GM12878 (cell line): ENCODE results near the gene POT1. TPM values are rescaled to one million over a fixed set of nuclear protein-coding genes. Genes with fewer than 3 reads are reported as not detected.

Experiments used
- CHD1 ChIP-seq: IDR thresholded peaks from 2 replicates; pipeline ENCODE4 v1.6.1; 2012; ENCODE audit warnings: low read depth, low read length, improper control_type of control experiment
- CHD4 ChIP-seq: fragments of 200-600 bp; sonication (generic); IDR thresholded peaks from 2 replicates; pipeline ENCODE4 v1.6.1; 2016; ENCODE audit warnings: mild to moderate bottlenecking
- KAT2A ChIP-seq: conservative IDR thresholded peaks from 2 replicates; pipeline ENCODE4 v1.6.1; 2011; ENCODE audit warnings: low read depth, low read length; ENCODE audit not compliant: control insufficient read depth
- PML ChIP-seq: IDR thresholded peaks from 2 replicates; pipeline ENCODE4 v1.6.1; 2012; ENCODE audit warnings: low read length, inconsistent platforms
- SMAD5 ChIP-seq: IDR thresholded peaks from 2 replicates; pipeline ENCODE4 v1.6.1; 2016; ENCODE audit warnings: antibody characterized with exemption, low read depth
- USF2 ChIP-seq: IDR thresholded peaks from 2 replicates; pipeline ENCODE4 v1.6.1; 2011; ENCODE audit warnings: low read depth, low read length, improper control_type of control experiment, borderline replicate concordance
- ZBTB4 ChIP-seq: fragments of 450-650 bp; formaldehyde crosslinking; IDR thresholded peaks from 2 replicates; pipeline ENCODE4 v1.4.0; 2022; ENCODE audit warnings: mild to moderate bottlenecking, moderate library complexity
- polyA plus RNA-seq, 11 experiments: library from polyadenylated mRNA; depleted of rRNA in 4 of 11; unstranded in 6 of 11; stranded (reverse) in 5 of 11; fragments of >200 nt; fragmentation: Nextera tagmentation in 4 of 11; fragmentation: Illumina TruSeq in 1 of 11; extraction: Ambion mirVana in 4 of 11; extraction: Trizol in 1 of 11; gene quantifications; 1 replicate in 1 of 11; 2 replicates in 10 of 11; pipeline versions ENCODE4 v1.2.1 to v1.2.3, GENCODE V29; 2011 to 2016; ENCODE audit warnings: inconsistent platforms in 2 of 11, missing spikeins in 2 of 11, low read depth in 1 of 11
- total RNA-seq, 4 experiments: library from RNA; depleted of rRNA in 3 of 4; stranded (reverse); fragments of >200 nt in 3 of 4; fragmentation: Illumina TruSeq in 1 of 4; extraction: Trizol in 1 of 4; gene quantifications; 2 replicates each; pipeline versions ENCODE4 v1.2.1 to v1.2.3, GENCODE V29; 2013 to 2021
- TF ChIP-seq, protein P1 (sequence below): fragments of 450-650 bp; IDR thresholded peaks from 2 replicates; pipeline ENCODE4 v1.6.1; 2014; ENCODE audit warnings: mild to moderate bottlenecking
- TF ChIP-seq, protein P2 (sequence below): IDR thresholded peaks from 2 replicates; pipeline ENCODE4 v1.6.1; 2011; ENCODE audit warnings: mild to moderate bottlenecking, low read depth, low read length, moderate library complexity; ENCODE audit not compliant: insufficient replicate concordance
- TF ChIP-seq, protein P3 (sequence below): fragments of 450-650 bp; formaldehyde crosslinking; IDR thresholded peaks from 2 replicates; pipeline ENCODE4 v1.5.0; 2022; ENCODE audit warnings: mild to moderate bottlenecking, missing genetic modification characterization

POT1 gene
- total and polyA plus RNA-seq, 10 of the 15 experiments (the other 5 are each of a cell fraction or from before 2014, with no cell fraction given), result 16.3 to 87.0 (median 33.9) TPM

- TF ChIP-seq USF2, result no peak
- TF ChIP-seq PML, result no peak
- TF ChIP-seq, protein P1, sequence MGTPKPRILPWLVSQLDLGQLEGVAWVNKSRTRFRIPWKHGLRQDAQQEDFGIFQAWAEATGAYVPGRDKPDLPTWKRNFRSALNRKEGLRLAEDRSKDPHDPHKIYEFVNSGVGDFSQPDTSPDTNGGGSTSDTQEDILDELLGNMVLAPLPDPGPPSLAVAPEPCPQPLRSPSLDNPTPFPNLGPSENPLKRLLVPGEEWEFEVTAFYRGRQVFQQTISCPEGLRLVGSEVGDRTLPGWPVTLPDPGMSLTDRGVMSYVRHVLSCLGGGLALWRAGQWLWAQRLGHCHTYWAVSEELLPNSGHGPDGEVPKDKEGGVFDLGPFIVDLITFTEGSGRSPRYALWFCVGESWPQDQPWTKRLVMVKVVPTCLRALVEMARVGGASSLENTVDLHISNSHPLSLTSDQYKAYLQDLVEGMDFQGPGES, result no peak
- TF ChIP-seq CHD4, result no peak
- TF ChIP-seq, protein P2, sequence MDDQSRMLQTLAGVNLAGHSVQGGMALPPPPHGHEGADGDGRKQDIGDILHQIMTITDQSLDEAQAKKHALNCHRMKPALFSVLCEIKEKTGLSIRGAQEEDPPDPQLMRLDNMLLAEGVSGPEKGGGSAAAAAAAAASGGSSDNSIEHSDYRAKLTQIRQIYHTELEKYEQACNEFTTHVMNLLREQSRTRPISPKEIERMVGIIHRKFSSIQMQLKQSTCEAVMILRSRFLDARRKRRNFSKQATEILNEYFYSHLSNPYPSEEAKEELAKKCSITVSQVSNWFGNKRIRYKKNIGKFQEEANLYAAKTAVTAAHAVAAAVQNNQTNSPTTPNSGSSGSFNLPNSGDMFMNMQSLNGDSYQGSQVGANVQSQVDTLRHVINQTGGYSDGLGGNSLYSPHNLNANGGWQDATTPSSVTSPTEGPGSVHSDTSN, result no peak
- TF ChIP-seq ZBTB4, result no peak
- TF ChIP-seq CHD1, result no peak
- no peak for TF ChIP-seq KAT2A
- TF ChIP-seq, protein P3, sequence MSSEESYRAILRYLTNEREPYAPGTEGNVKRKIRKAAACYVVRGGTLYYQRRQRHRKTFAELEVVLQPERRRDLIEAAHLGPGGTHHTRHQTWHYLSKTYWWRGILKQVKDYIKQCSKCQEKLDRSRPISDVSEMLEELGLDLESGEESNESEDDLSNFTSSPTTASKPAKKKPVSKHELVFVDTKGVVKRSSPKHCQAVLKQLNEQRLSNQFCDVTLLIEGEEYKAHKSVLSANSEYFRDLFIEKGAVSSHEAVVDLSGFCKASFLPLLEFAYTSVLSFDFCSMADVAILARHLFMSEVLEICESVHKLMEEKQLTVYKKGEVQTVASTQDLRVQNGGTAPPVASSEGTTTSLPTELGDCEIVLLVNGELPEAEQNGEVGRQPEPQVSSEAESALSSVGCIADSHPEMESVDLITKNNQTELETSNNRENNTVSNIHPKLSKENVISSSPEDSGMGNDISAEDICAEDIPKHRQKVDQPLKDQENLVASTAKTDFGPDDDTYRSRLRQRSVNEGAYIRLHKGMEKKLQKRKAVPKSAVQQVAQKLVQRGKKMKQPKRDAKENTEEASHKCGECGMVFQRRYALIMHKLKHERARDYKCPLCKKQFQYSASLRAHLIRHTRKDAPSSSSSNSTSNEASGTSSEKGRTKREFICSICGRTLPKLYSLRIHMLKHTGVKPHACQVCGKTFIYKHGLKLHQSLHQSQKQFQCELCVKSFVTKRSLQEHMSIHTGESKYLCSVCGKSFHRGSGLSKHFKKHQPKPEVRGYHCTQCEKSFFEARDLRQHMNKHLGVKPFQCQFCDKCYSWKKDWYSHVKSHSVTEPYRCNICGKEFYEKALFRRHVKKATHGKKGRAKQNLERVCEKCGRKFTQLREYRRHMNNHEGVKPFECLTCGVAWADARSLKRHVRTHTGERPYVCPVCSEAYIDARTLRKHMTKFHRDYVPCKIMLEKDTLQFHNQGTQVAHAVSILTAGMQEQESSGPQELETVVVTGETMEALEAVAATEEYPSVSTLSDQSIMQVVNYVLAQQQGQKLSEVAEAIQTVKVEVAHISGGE (CRISPR knock-in tag), result no peak
- TF ChIP-seq SMAD5, result no peak
These were observed 132.9 kb downstream of the POT1 start (continued) for GRCh38 chr7:124796771-124797170.
